HepG2 (cell line): Measurements from ENCODE around the gene GRIK5.

Source experiments
- FOXC1 ChIP-seq: sonication (generic); formaldehyde crosslinking; IDR thresholded peaks from 2 replicates; pipeline ENCODE4 v1.8.0; 2022; ENCODE audit warnings: mild to moderate bottlenecking, missing genetic modification reagents, borderline replicate concordance
- KDM3A ChIP-seq: IDR thresholded peaks from 2 replicates; pipeline ENCODE4 v1.6.1; 2018; ENCODE audit warnings: low read depth, missing compliant biosample characterization
- KLF16 ChIP-seq, 2 experiments: sonication (generic) in 1 of 2; formaldehyde crosslinking in 1 of 2; IDR thresholded peaks; 2 replicates each; pipeline versions ENCODE4 v1.6.1 to v1.8.0; 2016 to 2023; ENCODE audit warnings: missing genetic modification reagents in 2 of 2, missing compliant biosample characterization in 1 of 2
- MIER3 ChIP-seq: IDR thresholded peaks from 2 replicates; pipeline ENCODE4 v1.6.1; 2016; ENCODE audit warnings: missing compliant biosample characterization, borderline replicate concordance
- PHF21A ChIP-seq: sonication (generic); formaldehyde crosslinking; IDR thresholded peaks from 2 replicates; pipeline ENCODE4 v1.5.0; 2020; ENCODE audit warnings: mild to moderate bottlenecking, missing genetic modification reagents
- SRSF4 ChIP-seq: fragments of 200-400 bp; formaldehyde crosslinking; IDR thresholded peaks from one replicate; pipeline ENCODE4 v1.6.1; 2018; ENCODE audit warnings: mild to moderate bottlenecking, low read depth, low read length, moderate library complexity; ENCODE audit not compliant: poor library complexity, severe bottlenecking
- TAF1 ChIP-seq: sonication (generic); formaldehyde crosslinking; IDR thresholded peaks from 2 replicates; pipeline ENCODE4 v1.4.0; 2020; ENCODE audit warnings: missing genetic modification reagents
- YY1 ChIP-seq: IDR thresholded peaks from 2 replicates; pipeline ENCODE4 v1.6.1; 2011; ENCODE audit warnings: low read length, low read depth, moderate library complexity, mild to moderate bottlenecking; ENCODE audit not compliant: insufficient read depth, insufficient replicate concordance
- ZNF672 ChIP-seq: sonication (generic); formaldehyde crosslinking; IDR thresholded peaks from 2 replicates; pipeline ENCODE4 v1.8.1; 2022; ENCODE audit warnings: missing genetic modification reagents
- ZNF792 ChIP-seq: IDR thresholded peaks from 2 replicates; pipeline ENCODE4 v1.6.1; 2016
- TF ChIP-seq, protein P1 (sequence below), 2 experiments: IDR thresholded peaks; 2 replicates each; pipeline ENCODE4 v1.6.1; 2011 to 2012; ENCODE audit warnings: low read length in 2 of 2, borderline replicate concordance in 1 of 2, low read depth in 1 of 2, mild to moderate bottlenecking in 1 of 2, moderate library complexity in 1 of 2
- TF ChIP-seq, protein P2 (sequence below): sonication (generic); formaldehyde crosslinking; conservative IDR thresholded peaks from 2 replicates; pipeline ENCODE4 v1.4.0; 2020; ENCODE audit warnings: missing genetic modification reagents
- TF ChIP-seq, protein P3 (sequence below): sonication (generic); formaldehyde crosslinking; IDR thresholded peaks from 2 replicates; pipeline ENCODE4 v1.5.0; 2020; ENCODE audit warnings: missing genetic modification reagents

DNA sequence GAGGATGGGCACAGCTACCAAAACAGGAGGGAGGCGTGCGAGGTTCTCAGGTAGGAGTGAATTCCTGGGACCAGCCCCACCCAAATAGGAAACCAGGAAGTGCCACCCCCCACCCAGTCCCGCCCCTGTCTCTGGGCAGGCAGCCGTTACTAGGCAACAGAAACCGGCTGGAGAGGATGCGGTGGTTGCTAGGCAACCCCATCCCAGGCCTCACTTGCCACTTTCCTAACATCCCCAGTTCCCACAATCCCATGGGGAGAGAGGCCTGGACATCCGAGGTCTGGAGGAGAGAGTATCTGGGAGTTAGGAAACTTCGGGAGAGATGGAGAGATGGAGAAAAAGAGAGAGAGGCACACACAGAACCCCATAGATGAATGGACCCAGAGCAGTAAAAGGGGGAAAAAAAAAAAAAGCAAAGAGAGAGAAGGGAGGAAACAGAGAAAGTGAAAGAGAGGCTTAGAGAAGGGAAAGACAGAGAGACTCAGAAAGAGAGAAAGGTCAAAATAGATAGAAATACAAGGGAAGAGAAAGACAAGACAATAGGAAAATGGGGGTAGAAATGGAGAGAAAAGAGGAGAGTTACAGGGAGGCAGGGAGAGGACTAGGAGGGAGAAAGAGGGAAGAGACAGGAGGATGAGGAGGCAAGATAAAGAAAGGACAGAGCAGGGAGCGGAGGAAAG, 3.8 kb downstream of the GRIK5 start:
- TF ChIP-seq YY1: no peak
- no peak for TF ChIP-seq ZNF792 (CRISPR knock-in tag)
- no peak for TF ChIP-seq KDM3A (CRISPR knock-in tag)
- no peak for TF ChIP-seq FOXC1
- TF ChIP-seq, protein P1, sequence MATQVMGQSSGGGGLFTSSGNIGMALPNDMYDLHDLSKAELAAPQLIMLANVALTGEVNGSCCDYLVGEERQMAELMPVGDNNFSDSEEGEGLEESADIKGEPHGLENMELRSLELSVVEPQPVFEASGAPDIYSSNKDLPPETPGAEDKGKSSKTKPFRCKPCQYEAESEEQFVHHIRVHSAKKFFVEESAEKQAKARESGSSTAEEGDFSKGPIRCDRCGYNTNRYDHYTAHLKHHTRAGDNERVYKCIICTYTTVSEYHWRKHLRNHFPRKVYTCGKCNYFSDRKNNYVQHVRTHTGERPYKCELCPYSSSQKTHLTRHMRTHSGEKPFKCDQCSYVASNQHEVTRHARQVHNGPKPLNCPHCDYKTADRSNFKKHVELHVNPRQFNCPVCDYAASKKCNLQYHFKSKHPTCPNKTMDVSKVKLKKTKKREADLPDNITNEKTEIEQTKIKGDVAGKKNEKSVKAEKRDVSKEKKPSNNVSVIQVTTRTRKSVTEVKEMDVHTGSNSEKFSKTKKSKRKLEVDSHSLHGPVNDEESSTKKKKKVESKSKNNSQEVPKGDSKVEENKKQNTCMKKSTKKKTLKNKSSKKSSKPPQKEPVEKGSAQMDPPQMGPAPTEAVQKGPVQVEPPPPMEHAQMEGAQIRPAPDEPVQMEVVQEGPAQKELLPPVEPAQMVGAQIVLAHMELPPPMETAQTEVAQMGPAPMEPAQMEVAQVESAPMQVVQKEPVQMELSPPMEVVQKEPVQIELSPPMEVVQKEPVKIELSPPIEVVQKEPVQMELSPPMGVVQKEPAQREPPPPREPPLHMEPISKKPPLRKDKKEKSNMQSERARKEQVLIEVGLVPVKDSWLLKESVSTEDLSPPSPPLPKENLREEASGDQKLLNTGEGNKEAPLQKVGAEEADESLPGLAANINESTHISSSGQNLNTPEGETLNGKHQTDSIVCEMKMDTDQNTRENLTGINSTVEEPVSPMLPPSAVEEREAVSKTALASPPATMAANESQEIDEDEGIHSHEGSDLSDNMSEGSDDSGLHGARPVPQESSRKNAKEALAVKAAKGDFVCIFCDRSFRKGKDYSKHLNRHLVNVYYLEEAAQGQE (IDR thresholded peaks at IDR 0.05; ENCODE audit: borderline replicate concordance in 1 of 2, low read depth in 1 of 2, low read length in 2 of 2): no peak
- TF ChIP-seq, protein P2, sequence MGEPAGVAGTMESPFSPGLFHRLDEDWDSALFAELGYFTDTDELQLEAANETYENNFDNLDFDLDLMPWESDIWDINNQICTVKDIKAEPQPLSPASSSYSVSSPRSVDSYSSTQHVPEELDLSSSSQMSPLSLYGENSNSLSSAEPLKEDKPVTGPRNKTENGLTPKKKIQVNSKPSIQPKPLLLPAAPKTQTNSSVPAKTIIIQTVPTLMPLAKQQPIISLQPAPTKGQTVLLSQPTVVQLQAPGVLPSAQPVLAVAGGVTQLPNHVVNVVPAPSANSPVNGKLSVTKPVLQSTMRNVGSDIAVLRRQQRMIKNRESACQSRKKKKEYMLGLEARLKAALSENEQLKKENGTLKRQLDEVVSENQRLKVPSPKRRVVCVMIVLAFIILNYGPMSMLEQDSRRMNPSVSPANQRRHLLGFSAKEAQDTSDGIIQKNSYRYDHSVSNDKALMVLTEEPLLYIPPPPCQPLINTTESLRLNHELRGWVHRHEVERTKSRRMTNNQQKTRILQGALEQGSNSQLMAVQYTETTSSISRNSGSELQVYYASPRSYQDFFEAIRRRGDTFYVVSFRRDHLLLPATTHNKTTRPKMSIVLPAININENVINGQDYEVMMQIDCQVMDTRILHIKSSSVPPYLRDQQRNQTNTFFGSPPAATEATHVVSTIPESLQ (CRISPR knock-in tag): no peak
- no peak for TF ChIP-seq ZNF672 (CRISPR knock-in tag)
- TF ChIP-seq SRSF4: no peak
- TF ChIP-seq KLF16 (CRISPR knock-in tag; IDR thresholded peaks at IDR 0.05): no peak
- no peak for TF ChIP-seq PHF21A (CRISPR knock-in tag)
- TF ChIP-seq, protein P3, sequence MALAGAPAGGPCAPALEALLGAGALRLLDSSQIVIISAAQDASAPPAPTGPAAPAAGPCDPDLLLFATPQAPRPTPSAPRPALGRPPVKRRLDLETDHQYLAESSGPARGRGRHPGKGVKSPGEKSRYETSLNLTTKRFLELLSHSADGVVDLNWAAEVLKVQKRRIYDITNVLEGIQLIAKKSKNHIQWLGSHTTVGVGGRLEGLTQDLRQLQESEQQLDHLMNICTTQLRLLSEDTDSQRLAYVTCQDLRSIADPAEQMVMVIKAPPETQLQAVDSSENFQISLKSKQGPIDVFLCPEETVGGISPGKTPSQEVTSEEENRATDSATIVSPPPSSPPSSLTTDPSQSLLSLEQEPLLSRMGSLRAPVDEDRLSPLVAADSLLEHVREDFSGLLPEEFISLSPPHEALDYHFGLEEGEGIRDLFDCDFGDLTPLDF (CRISPR knock-in tag): no peak
- no peak for TF ChIP-seq MIER3
- TF ChIP-seq TAF1 (CRISPR knock-in tag): no peak
